Activated CD4-positive, alpha-beta T cell treated with anti-CD3 and anti-CD28 coated beads for 24 hours (primary cell): Measurements from ENCODE around the gene TMEM183A.
A peak's percentile ranks its signal among the peaks of the same experiment; 100 is the strongest.

Source experiments
- DNase-seq, 2 donors: peaks; one replicate each; pipeline ENCODE4 v3.0.0-alpha.2; 2020; ENCODE audit warnings: low read depth in 2 of 2

TMEM183A gene

GRCh38 chr1:203031467-203031866, 24.3 kb downstream of the TMEM183A start:
- DNase-seq: no peak

- no peak for DNase-seq
Measured at GRCh38 chr1:203033287-203033686, 26.1 kb downstream of the TMEM183A start.

GRCh38 chr1:203033917-203034316, 26.7 kb downstream of the TMEM183A start:
- DNase-seq: no peak

GRCh38 chr1:203034422-203035110, 27.4 kb downstream of the TMEM183A start:
- no peak for DNase-seq

- no peak for DNase-seq
Measured at GRCh38 chr1:203035111-203036000, 28.2 kb downstream of the TMEM183A start.

- no peak for DNase-seq
Measured at GRCh38 chr1:203036135-203036534, 29.0 kb downstream of the TMEM183A start.

GRCh38 chr1:203036537-203036936, 29.4 kb downstream of the TMEM183A start:
- no peak for DNase-seq

- no peak for DNase-seq
Measured at GRCh38 chr1:203037509-203038190, 30.5 kb downstream of the TMEM183A start.

GRCh38 chr1:203038217-203038741, 31.1 kb downstream of the TMEM183A start:
- DNase-seq: no peak

- DNase-seq: peak; percentile 52 to 62
Measured at GRCh38 chr1:203038891-203039608, 31.9 kb downstream of the TMEM183A start.

- no peak for DNase-seq
Measured at GRCh38 chr1:203039609-203040512, 32.7 kb downstream of the TMEM183A start.

- no peak for DNase-seq
Measured at GRCh38 chr1:203040513-203041275, 33.5 kb downstream of the TMEM183A start.

GRCh38 chr1:203041351-203041932, 34.3 kb downstream of the TMEM183A start:
- DNase-seq: no peak

- no peak for DNase-seq
Measured at GRCh38 chr1:203043830-203044545, 36.8 kb downstream of the TMEM183A start.

GRCh38 chr1:203044546-203045250, 37.5 kb downstream of the TMEM183A start:
- no peak for DNase-seq

GRCh38 chr1:203045336-203045735, 38.2 kb downstream of the TMEM183A start:
- no peak for DNase-seq

- no peak for DNase-seq
Measured at GRCh38 chr1:203045821-203046594, 38.8 kb downstream of the TMEM183A start.
